ENCODE measurements around the gene ERI3.

Gene ERI3

DNA sequence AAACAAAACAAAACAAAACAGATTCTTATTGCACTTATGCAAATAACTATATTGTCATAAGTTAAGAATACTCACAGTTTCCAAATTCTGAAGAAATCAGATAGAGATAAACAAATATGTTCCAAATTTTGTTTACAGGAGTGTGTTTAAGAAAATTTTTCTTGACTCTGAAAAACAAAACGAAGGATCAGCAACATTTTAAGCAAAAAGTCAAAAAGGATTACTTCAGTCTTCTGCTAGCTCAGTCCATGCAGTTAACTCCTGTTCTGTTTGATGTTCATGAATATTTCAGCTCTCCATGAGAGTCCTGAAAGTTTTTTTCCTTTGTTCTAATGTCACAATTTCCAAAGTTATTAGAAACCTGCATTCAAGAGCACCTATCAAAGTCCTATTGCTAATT is 180.4 kb downstream of the ERI3 start:
- no peak for DNase-seq
